LoVo (cell line): Measurements from ENCODE around the gene CYP26C1.

Source experiments
- DNase-seq: peaks from one replicate; pipeline ENCODE4 v3.0.0-alpha.2; 2016; ENCODE audit warnings: low spot score

Gene CYP26C1

DNA sequence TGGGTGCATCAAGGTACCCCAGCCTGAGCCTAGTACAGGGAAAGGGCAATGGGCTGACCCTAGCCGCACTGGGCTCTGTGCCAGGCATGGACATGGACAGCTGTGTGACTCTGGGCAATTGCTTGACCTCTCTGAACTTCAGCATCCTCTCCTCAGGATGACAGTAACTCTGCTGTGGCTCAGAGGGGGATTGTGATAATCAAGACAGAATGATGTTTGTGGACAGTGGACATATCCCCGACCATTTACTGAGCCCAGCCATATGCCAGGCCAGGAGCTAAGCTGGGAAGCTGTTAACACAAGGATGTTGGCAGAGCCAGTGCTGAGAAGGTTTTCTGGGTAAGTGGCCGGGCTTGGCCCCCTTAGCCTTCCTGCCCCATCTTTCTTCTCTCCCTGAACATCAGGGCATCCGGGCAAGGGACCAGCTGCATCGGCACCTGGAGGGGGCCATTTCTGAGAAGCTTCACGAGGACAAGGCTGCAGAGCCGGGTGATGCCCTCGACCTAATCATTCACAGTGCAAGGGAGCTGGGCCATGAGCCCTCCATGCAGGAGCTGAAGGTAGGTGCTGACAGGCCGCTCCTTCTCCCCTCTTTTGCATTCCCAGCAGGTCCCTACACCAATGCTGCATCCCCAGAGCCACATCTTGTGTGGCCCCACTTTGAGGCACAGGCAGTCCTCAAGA, 3.5 kb downstream of the CYP26C1 start:
- no peak for DNase-seq

DNA sequence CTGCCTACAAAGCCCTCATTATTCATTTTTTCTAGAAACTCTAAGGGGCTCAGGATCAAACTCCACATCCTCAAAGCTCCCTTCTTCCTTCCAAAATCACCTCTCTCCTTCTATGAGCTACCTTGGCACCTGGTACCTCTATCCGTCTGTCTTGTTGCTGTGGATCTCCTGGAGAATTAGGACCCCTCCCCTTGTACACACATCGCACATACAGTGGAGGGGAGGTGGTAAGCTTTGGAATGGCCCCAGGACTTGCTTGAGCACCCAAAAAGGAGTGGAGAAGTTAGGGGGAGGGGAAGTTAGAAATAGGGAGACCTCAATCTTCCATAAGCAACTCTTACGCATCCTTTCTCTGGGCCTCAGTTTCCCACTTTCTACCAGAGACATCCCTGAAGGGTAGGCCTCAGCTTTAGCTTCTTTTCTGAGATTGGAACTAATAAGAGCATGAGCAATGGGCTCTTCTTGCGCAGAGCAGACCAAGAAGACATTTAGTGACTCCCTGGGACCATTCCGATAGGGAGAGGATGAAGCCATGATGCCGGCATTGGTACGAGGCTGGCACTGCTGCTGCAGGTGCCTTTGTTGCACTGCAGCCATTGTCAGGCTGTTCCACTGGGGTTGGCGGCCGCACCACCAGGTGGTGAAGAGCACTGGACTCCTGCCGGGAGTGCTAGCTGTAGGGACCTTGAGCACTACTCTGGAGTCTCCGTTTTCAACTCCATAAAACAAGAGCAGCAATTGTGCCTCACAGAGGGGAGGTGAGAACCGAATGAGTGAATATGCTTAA, 4.5 kb downstream of the CYP26C1 start:
- DNase-seq = no peak

DNA sequence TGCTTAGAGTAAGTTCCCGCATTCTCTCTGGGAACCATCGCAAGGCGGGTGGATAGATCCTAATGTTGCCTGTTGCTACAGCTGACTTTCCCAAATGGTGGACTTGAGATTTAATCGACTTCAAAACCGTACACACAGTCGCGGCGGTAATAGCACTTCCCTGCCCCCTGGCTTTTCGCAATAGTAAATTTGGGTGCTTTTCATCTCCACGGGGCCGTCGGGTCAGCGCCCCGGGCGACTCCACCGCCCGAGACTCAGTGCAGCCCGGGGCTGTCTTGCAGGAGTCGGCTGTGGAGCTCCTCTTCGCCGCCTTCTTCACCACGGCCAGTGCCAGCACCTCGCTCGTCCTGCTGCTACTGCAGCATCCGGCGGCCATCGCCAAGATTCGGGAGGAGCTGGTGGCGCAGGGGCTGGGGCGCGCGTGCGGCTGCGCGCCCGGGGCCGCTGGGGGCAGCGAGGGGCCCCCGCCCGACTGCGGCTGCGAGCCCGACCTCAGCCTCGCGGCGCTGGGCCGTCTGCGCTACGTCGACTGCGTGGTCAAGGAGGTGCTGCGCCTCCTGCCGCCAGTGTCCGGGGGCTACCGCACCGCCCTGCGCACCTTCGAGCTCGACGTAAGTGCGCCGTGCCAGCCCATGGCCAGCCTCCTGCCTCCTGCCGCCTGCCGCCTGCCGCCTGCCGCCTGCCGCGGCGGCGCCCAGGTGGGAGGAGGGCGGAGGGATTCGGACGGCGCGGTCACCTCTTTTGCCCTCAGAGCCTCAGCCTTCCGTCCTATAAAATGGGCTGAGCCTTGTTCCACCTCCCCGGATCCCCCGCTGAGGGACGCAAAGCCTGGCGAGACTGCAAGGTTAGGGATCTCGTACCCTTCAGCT, 5.3 kb downstream of the CYP26C1 start:
- DNase-seq = no peak

DNA sequence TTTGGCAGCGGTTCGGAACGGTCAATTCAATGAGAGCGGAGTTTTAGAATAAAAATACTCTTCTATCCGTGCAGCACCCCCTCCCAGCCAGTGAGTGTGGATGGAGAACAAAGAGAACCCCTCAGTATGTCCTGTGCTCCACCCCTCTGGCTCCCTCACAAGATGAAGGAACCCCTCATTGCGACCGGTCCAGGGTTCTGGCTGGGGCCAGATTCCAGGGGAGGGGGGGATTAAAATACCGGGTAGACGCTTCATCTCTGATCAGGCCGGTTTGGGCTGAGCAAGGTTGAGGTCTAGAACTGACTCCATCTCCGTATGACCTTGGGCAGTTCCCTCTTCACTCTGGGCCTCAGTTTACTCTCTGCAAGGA, 5.9 kb downstream of the CYP26C1 start:
- no peak for DNase-seq

DNA sequence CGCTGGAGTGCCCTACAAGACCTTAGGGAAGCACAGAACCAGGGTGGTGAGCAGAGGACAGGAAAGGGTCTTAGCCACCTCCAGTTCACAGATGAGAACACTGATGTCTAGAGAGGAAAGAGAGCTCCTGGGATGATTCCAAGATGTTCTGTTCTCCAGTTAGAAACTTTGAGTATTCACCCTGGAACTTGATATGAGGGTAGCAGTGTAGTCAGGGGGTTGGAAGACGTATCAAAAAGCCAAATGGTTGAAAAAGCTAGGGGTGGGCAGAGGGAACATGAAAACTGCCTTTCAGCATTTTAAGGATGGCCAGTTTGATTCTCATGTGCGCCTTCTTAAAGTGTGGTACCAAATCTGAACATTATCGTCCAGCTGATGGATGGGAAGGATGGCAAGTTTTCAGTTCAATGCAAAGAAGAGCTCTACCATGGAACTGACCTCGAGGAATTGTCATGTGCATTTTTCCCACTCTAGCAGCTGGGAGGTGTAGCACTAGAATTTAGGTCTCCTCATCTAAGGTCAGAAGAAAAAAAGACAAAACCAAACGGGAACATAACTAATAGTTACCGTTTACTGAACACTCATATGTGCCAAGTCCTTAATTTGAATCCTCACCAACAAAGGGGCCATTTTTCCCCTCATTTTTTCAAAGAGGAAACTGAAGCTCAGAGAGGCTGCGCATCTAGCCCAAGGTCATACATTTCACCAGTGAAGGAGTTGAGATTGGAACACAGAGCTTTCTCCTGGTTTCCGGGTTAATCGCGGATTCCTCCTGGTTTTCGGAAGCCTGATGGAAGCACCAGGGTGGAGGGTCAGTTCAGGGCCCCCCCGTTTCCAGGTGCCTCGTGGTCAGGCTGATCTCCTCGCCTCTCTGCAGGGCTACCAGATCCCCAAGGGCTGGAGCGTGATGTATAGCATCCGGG, 7.1 kb downstream of the CYP26C1 start:
- DNase-seq = no peak

DNA sequence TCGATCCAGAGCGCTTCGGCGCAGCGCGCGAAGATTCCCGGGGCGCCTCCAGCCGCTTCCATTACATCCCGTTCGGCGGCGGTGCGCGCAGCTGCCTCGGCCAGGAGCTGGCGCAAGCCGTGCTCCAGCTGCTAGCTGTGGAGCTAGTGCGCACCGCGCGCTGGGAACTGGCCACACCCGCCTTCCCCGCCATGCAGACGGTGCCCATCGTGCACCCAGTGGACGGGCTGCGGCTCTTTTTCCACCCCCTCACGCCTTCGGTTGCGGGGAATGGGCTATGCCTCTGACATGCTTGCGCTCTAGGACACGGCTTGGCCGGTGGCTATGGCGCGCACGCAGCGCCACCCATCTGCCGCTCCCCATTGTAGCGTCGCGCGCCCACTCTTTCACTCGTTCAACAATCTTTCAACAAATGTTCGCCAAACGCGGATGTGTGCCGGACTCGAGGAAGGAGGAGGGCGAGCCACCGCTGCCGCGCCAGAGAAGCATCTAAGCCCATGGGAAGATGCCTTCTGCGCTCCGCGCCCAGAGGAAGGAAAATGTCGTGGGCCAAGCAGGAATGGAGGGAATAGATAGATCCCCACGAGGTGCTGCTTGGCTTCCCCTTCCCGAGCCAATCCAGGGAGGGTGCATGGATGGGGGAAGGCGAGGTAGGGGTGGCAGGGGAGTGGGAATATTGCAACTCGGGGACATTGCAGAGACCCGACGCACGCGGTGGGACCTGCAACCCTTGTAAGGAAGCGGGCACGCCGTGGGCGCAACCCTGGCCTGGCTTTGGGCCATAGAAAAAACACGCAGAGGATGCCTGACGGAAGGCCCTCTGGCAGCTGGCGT, 8.0 kb downstream of the CYP26C1 start:
- DNase-seq = no peak

DNA sequence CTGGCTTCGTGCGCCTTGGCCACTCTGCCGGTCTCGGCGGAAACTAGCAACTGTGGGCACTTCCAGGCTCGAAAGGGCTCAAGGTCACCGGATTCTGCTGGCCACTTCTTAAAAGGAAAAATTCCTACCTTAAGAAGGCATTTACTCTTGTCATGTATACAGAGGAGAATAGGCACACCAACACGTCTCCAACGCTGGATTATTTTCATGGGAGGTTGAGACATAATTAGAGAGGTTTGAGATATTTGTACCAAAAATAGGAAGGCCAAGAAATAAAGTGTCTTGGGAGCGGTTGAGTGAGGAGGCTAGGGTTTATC, 8.6 kb downstream of the CYP26C1 start:
- no peak for DNase-seq

DNA sequence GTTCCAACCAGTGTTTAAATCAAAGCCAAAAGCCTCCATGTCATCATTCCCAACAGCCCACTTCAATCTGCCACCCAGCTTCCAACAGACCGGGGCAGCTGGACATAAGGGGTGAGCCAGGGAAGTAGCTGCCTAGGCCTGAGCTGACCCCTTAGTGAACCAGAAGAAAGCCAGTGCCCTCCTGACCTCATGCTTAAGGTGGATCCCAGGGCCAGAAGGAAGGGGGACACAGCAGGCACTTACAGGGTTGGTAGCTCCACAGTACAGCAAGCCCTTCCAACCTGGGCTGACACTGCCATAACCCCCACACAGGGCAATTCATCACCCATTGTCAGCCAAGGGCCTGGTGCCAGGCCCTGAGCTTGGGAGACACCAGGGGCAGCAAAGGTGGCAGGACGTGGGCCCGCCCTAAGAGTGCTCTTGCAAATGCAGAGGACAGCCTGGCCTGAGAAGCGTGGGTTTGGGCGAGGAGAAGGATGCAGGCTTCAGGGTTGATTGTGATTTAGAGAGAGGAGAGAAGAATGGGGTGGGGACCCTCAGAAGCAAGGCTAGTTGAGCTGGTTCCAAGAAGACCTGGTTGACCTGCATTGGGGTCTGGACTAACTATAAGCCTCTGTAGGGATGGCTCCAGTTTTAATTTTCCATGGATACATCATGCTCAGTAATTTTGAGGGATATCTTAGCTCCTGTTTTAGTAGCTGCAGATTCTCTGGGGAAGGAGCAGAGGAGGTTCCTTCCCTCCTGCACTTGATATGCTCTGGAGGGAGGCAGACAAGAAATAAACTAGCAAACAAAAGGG, 10.0 kb downstream of the CYP26C1 start:
- no peak for DNase-seq

DNA sequence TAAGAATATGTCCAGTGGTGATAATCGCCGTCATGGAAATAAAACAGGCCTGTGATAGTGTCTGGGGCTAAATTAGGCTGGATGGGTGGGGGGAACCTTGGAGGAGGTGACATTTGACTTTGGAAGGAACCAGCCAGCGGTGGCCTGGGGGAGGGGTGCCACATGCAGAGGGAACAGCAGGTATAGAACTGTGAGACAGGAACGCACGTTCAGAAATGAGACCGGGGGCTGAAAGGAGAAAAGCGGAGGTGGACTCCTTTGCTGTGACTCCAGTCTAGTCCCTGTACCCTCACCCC, 10.5 kb downstream of the CYP26C1 start:
- DNase-seq = no peak

- no peak for DNase-seq
Measured at GRCh38 chr10:93071674-93072224, 11.2 kb downstream of the CYP26C1 start.

DNA sequence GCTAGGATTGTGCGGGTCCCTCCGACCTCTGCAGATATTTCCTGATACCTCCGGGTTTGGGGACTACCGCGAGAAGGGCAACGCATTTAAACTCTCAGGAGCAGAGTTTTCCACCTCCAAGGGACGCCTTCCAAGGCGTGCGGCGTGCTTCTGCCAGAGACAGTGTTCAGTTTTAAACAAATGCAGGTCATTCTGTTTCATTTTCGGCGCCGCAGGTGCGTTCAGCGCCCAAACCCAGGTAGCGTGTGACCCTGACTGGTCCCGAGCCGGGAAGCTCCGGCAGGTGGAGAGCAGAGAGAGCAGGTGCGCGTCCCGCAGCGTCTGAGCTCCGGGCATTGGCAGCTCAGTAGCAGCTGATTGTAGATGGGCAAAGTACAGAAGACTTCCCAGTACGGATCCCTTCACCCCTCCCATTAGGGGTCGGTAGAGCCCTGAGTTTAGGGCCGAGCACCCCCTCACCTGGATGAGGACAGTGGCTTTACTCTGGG, 11.7 kb downstream of the CYP26C1 start:
- no peak for DNase-seq

- no peak for DNase-seq
Measured at GRCh38 chr10:93072713-93073538, 12.3 kb downstream of the CYP26C1 start.

- DNase-seq = peak; percentile 53
Measured at GRCh38 chr10:93073539-93074146, 13.0 kb downstream of the CYP26C1 start, which contains the start of gene CYP26A1. CYP26A1 (plus strand) TSS chr10:93073893; CDS start chr10:93073935, 42 bp downstream.

DNA sequence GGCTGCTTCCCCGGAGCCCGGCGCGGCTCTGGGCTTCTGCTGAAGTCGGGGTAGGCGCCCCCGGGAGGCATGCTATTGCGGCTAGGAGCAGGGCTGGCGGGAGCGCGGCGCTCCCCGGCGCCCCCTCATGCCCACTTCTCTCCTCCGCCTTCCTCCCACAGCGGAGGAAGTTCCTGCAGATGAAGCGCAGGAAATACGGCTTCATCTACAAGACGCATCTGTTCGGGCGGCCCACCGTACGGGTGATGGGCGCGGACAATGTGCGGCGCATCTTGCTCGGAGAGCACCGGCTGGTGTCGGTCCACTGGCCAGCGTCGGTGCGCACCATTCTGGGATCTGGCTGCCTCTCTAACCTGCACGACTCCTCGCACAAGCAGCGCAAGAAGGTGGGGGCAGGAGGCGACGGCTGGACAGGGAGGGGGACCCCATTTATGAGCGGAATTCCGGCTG, 13.6 kb downstream of the CYP26C1 start:
- peak; percentile 67 for DNase-seq

DNA sequence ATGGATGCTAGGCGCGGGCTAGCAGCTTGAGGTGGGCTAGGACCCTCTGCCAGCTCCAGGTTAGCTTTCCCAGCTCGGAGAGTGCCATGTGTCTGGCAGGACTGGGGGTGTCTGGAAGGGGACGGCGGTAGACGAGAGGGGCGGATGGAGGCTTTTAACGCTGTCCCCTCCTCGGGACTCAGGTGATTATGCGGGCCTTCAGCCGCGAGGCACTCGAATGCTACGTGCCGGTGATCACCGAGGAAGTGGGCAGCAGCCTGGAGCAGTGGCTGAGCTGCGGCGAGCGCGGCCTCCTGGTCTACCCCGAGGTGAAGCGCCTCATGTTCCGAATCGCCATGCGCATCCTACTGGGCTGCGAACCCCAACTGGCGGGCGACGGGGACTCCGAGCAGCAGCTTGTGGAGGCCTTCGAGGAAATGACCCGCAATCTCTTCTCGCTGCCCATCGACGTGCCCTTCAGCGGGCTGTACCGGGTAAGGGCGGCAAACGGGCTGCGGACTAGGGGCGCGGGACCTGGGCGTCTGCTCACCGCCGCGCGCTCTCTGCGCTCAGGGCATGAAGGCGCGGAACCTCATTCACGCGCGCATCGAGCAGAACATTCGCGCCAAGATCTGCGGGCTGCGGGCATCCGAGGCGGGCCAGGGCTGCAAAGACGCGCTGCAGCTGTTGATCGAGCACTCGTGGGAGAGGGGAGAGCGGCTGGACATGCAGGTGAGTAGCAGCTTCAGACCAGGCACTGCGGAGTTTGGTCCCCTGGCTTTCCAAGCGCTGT, 14.2 kb downstream of the CYP26C1 start:
- DNase-seq = no peak

DNA sequence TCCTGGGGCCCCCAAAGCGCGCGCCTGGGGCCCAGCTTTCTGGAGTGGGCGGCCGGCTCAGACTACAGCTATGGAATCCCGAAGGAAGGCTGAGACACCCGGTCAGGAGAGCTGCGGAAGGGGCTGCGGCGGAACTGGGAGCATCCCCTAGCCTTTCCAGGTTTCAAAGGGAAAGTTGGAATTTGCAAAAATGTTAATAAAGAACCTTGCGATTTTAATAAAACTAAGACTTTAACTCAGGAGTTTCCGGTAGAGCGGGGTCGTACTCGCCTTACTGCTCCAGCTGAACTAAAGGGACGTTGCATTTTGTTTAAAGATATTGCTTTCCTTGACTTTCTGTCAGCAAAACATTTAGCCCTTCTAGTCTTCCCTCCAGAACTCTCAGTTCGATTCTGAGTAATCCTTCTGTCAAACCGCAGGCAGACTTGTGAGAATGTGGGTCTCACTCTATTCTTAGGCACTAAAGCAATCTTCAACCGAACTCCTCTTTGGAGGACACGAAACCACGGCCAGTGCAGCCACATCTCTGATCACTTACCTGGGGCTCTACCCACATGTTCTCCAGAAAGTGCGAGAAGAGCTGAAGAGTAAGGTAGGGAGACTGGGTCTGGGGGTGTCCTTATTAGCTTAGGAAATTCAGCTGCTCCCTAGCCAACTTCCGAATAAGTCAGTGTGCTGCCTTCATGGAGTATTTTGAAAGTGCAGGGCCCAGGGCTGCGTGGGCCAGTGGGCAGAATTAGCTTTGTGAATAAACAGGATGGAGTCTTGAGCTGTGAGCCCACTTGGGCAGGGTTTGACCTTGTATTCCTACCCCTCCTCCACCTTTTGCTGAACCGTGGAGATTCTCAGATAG, 15.0 kb downstream of the CYP26C1 start:
- no peak for DNase-seq

GRCh38 chr10:93076871-93077270, 16.3 kb downstream of the CYP26C1 start:
- no peak for DNase-seq
